ENCODE measurements around the gene NOC4L.

- TF ChIP-seq, protein P1, sequence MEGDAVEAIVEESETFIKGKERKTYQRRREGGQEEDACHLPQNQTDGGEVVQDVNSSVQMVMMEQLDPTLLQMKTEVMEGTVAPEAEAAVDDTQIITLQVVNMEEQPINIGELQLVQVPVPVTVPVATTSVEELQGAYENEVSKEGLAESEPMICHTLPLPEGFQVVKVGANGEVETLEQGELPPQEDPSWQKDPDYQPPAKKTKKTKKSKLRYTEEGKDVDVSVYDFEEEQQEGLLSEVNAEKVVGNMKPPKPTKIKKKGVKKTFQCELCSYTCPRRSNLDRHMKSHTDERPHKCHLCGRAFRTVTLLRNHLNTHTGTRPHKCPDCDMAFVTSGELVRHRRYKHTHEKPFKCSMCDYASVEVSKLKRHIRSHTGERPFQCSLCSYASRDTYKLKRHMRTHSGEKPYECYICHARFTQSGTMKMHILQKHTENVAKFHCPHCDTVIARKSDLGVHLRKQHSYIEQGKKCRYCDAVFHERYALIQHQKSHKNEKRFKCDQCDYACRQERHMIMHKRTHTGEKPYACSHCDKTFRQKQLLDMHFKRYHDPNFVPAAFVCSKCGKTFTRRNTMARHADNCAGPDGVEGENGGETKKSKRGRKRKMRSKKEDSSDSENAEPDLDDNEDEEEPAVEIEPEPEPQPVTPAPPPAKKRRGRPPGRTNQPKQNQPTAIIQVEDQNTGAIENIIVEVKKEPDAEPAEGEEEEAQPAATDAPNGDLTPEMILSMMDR (conservative IDR thresholded peaks at IDR 0.05; ENCODE audit: low read length) = no peak
- no peak for TF ChIP-seq EZH2phosphoT487 (IDR thresholded peaks at IDR 0.05; ENCODE audit: borderline replicate concordance, low read depth, low read length)
Observed at GRCh38 chr12:132170094-132170636, 25.9 kb downstream of the NOC4L start.
